DMS 273 treated with DMSO at 0.1 percent for 48 hours (cell line): ENCODE data around the gene FAM13C.

Experiments used
- DNase-seq: peaks from one replicate; lab custom pipeline; 2025; lab: John Stamatoyannopoulos, UW

The FAM13C gene

GRCh38 chr10:59361663-59362143 lies 646 bp downstream of the FAM13C start:
- no peak for DNase-seq

- no peak for DNase-seq
Measured at GRCh38 chr10:59360605-59361405, 1.5 kb downstream of the FAM13C start.

DNA sequence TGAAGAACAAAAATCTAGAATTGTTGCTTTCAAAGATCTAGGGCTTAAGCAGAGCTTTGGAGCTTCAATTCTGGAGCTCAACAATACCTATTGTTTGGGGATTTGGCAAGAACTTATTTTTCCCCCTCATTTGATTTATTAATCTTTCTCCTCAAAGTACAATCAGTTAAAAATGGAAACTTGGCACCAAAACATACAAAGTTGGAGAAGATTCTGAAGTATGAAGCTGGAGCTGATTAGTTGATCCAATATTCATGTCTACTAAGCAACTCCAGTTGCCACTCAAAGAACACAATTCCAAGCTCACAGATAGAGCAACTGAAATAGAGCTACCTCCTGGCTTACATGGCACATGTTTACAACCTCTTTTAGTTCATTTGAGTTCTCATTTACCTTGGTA lies 3.8 kb downstream of the FAM13C start:
- no peak for DNase-seq

GRCh38 chr10:59354434-59354833 lies 7.9 kb downstream of the FAM13C start:
- DNase-seq = no peak

DNA sequence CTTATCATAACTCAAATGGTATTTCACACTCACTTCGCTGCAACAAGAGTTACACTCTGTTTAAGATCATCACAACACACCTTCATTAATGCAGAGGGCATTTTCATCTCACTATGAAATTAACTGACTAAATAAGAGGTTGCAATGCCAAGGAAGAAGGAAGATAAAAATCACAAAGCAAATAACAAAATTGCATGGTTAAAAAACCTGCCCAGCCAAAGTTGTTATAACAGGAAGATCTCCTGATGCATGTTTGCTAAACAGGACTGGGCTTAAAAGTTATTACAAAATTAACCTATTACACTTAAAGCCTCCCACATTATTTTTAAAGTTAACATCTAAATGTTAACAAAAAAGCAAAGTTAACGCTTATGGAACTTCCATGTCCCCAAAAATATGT lies 11.8 kb downstream of the FAM13C start:
- no peak for DNase-seq

DNA sequence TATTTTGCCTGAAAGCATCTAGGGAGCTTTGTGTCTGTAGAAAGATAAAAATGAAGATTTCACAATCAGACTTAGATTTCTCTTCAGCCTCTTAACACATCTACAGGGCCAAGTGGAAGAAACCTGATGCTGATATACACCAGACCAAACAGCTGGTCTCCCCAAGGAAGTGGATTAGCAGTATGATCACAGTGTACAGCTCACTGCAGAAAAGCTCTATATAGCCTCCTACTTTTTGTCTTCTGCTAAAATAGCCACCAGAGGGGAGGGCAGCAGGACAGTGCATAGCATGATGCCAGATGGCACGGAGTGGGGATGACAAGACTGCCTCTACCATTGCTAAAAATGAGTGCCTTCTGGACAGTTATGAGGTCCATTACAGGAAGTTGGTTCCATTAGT lies 16.0 kb downstream of the FAM13C start:
- no peak for DNase-seq

- DNase-seq = no peak
Measured at GRCh38 chr10:59342723-59343122, 19.6 kb downstream of the FAM13C start.

DNA sequence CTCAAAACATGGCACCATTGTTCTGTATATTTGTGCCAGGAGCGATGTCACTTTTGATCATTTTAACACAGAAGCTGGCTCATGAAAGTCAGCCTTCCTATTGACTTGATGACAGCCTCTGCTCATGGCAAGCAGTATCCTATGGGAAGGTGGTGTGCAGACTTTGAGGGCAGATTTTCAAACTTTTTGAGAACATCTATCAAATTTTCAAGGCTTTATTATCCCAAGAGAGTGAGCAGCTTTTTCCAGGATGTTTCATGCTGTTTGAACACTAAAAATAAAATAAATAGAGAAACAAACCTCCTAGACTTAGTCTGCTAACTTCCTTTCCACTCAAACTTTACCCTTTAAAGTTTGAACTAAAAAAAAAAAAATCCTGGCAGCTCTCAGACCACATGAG lies 20.3 kb downstream of the FAM13C start:
- DNase-seq = no peak

- no peak for DNase-seq
Measured at GRCh38 chr10:59340285-59340684, 22.1 kb downstream of the FAM13C start.

- DNase-seq = no peak
Measured at GRCh38 chr10:59339351-59339750, 23.0 kb downstream of the FAM13C start.

DNA sequence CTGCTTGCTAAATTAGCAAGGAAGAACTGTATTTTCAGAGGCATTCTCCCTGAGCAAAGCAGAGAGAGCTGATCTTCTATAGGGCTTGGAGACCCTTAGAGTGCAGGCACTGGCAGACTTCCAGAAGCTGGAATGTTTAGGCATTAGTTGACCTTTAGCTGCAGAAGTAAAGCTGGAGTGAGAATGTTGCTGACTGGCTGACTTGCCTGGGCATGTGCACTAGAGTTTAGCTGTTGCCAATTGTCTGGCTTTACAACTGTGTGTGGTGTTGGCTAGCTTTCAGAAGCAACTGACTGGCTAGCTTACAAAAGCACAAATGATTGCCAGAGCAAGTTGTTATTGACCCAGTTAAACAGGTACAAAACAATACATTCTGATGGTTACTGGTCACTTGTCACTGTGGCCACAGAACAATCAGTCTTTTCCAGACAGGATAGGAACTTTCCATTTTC lies 25.1 kb downstream of the FAM13C start:
- DNase-seq = peak; percentile 24

- DNase-seq = no peak
Measured at GRCh38 chr10:59336632-59337031, 25.7 kb downstream of the FAM13C start.

GRCh38 chr10:59335497-59335896 lies 26.9 kb downstream of the FAM13C start:
- no peak for DNase-seq

DNA sequence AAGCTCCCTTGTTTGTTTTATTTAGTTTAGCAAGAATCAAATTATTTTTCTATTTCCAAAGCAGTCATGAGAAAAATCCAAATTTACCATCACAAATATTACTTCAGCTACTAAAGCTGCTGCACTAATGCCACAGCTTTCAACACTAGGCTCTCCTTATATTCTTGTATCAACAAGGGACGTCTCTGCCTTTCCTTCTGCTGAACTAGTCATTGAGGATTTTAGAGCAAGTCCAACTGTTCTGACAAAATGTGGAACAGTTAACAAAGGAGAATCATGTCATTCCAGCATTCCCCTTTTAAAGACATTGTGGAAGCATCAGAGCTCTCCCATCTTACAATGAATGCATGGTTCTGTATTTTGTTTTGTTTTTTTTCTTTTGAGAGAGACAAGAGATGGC lies 28.6 kb downstream of the FAM13C start:
- DNase-seq = no peak

GRCh38 chr10:59332581-59332980 lies 29.8 kb downstream of the FAM13C start:
- DNase-seq = no peak

DNA sequence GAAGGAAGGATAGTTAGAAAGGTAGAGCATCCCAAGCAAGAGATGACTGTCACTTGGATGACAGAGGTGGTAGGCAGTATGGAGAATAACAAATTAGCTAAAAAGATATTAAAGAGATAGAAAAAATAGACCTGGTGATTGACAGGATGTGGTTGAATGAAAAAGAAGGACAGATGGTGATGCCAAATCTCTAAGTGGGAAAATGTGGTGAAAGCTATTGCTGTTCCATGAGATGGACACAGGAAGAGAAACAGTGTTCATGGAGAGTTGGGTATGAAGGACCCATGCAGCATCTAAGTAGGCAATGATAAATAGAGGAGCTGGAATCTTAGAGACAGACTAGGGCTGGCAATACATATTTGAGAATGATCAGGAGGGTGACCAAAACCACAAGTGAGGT lies 30.7 kb downstream of the FAM13C start:
- no peak for DNase-seq

- DNase-seq = no peak
Measured at GRCh38 chr10:59325116-59325515, 37.2 kb downstream of the FAM13C start.

DNA sequence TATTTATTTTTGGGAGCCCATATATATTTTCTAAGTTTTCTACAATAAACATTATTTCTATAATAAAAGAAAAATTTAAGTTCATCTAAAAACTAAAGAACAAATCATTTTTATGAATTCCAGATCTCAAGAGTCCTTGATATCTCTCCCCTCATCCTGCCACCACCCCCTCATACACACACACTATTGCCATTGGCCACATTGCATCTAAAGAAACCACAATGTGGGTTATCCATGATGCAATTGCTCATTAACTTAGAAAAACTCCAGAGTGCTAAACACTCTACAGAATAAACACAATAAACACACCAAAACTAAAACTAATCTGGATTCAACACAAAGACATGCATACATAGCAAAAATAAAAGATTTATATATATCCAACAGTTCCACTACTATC lies 37.8 kb downstream of the FAM13C start:
- no peak for DNase-seq

DNA sequence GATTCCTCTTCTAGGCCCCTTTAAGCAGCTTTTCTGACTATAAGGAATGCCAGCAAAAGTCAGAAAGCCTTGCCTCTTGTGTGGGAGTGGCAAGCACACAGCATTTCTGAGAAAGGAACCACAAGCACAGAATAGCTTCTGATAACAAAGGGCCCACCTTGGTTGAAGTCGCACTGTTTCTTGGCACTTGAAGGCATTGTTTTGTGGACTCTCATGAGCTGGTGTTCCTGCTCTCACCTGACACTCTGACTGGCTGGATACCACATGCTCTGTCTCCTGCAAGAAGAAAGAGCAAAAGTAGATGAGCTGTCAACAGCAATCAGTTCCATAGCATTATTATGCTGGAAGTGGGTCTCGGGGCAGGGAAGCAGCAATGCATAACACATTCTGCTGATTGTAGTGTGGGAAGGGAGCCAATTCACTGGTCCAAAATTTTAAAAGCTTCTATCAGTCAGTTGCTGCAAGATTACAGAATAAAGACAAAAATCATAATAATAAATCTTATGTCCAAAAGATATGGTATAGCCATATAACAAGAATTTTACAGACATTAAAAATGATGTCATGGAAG lies 38.4 kb downstream of the FAM13C start:
- no peak for DNase-seq

DNA sequence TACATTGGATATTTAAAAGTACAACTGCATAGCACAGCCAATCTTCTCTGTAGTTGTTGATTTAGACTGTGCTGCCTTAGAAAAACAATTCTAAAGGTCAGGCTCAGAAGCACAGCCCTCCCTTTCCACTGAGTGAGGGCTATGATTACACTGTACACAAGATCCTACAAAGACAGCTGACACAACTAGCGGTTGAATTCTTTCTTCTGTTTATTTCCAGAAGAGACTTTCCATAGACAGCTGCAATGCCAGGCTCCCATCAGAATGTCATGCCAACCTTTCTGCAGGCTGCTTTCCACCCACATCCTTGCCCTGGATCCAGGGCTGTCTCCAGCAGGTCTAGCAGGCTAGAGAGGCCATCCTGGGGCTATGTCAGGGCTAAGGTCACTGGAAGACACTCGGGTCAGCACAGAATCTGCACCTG lies 39.3 kb downstream of the FAM13C start:
- no peak for DNase-seq

GRCh38 chr10:59322131-59322530 lies 40.2 kb downstream of the FAM13C start:
- no peak for DNase-seq

GRCh38 chr10:59320355-59320754 lies 42.0 kb downstream of the FAM13C start:
- no peak for DNase-seq

DNA sequence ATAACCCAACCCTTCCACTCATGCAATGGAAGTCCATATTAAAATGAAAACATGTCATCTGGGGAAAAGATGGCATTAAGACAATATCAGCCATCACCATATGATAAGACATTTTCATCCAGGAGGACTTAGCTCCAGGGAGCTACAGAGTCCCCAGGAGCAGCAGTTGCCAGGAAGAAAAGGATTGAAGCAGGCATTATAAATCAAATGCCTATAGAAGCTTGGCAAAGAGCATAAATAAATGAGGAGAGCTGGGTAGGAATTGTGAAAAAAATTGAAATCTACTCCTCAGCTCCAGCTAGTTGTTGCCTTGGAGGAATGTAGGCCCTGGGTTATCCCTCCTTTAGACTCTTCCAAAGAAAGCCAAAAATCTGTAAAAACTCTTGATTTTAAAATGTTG lies 42.5 kb downstream of the FAM13C start:
- no peak for DNase-seq

GRCh38 chr10:59317066-59317465 lies 45.3 kb downstream of the FAM13C start:
- no peak for DNase-seq
